BE2C (cell line): Measurements from ENCODE around the gene MMP3.
"Not testable (repeated sequence)": the region's sequence is repeated elsewhere in the genome, so short reads cannot be mapped to it uniquely, and the experiment has no call there.

ENCODE experiments used
- DNase-seq: peaks from one replicate; pipeline ENCODE4 v3.0.0-alpha.2; 2020
- H3K27me3 ChIP-seq: fragments of 250-450 bp; sonication (Bioruptor Pico); 2 replicates; pipeline ENCODE4 v1.5.1; 2020; ENCODE audit warnings: mild to moderate bottlenecking
- H3K36me3 ChIP-seq: fragments of 250-450 bp; sonication (Bioruptor Pico); 2 replicates; pipeline ENCODE4 v1.5.1; 2020; ENCODE audit warnings: mild to moderate bottlenecking
- H3K4me1 ChIP-seq: fragments of 250-450 bp; sonication (Bioruptor Pico); 2 replicates; pipeline ENCODE4 v1.5.1; 2020
- H3K4me3 ChIP-seq: 2 replicates; pipeline ENCODE4 v1.5.1; 2011; ENCODE audit warnings: low read depth, low read length
- H3K9me3 ChIP-seq: fragments of 250-450 bp; sonication (Bioruptor Pico); 2 replicates; pipeline ENCODE4 v1.5.1; 2020
- TF ChIP-seq, protein P1 (sequence below): IDR thresholded peaks from 2 replicates; pipeline ENCODE4 v1.5.1; 2012; ENCODE audit warnings: mild to moderate bottlenecking, low read depth, low read length

The MMP3 gene

DNA sequence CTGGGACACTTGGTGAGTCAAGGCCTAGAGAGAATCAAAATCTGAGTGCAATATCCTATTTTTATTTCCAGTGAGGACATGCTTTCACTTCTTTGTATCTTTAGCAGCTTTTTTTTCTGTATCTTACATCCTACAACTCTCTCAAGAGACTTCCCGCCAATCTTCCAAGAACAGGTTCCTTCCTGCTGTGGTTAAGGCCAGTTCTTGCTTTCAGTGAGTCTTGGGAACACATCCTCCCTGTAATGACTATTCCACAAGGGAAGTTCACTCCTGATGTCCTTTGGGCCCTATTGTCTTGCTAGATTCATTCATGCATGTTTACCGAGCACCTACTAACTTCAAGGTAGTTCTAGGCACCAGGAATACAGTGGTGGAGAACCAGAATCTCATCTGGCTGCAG lies 35.2 kb upstream of the MMP3 start:
- Histone ChIP-seq H3K4me1 (no peaks in the 10 kb centered on the region), H3K36me3 (no peaks in the 10 kb centered on the region), H3K9me3 (no peaks in the 10 kb centered on the region), H3K4me3 (no peak overlapping the region), H3K27me3 (0 out of 2 replicates have a peak, but pooled peaks cover 5% of the 10 kb centered on the region)
- TF ChIP-seq, protein P1, sequence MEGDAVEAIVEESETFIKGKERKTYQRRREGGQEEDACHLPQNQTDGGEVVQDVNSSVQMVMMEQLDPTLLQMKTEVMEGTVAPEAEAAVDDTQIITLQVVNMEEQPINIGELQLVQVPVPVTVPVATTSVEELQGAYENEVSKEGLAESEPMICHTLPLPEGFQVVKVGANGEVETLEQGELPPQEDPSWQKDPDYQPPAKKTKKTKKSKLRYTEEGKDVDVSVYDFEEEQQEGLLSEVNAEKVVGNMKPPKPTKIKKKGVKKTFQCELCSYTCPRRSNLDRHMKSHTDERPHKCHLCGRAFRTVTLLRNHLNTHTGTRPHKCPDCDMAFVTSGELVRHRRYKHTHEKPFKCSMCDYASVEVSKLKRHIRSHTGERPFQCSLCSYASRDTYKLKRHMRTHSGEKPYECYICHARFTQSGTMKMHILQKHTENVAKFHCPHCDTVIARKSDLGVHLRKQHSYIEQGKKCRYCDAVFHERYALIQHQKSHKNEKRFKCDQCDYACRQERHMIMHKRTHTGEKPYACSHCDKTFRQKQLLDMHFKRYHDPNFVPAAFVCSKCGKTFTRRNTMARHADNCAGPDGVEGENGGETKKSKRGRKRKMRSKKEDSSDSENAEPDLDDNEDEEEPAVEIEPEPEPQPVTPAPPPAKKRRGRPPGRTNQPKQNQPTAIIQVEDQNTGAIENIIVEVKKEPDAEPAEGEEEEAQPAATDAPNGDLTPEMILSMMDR: no peak
- DNase-seq: no peak

DNA sequence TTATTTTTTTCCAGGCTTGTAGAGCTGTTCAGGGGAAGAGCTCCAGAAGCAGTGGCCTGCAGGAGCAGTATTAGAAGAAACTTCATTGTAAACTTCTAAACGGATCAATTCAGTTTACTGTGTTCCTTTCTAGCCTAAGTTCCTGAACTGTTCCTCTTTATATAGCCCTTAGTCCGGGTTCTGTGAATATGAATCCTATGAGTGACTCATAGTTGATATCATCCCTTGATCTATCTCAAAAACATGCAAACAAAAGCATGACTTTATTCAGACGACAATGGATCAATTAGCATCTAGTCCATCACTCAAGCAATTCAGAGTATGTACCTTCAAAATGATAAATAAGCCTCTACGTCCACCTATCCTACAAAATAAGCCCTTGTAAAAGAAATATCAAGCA lies 31.4 kb upstream of the MMP3 start, which contains the start of gene MMP12:
Gene MMP12, minus strand, starts transcription at position 131 of the 400 bp plus-strand sequence. Its CDS starts 45 bp downstream, at position 86.
- TF ChIP-seq, protein P1: no peak
- no peak for DNase-seq
- Histone ChIP-seq H3K36me3 (no peaks in the 10 kb centered on the region), H3K4me1 (no peaks in the 10 kb centered on the region), H3K27me3 (0 out of 2 replicates have a peak, but pooled peaks cover 5% of the 10 kb centered on the region), H3K4me3 (no peak within 1 kb of the TSS), H3K9me3 (no peaks in the 10 kb centered on the region)

DNA sequence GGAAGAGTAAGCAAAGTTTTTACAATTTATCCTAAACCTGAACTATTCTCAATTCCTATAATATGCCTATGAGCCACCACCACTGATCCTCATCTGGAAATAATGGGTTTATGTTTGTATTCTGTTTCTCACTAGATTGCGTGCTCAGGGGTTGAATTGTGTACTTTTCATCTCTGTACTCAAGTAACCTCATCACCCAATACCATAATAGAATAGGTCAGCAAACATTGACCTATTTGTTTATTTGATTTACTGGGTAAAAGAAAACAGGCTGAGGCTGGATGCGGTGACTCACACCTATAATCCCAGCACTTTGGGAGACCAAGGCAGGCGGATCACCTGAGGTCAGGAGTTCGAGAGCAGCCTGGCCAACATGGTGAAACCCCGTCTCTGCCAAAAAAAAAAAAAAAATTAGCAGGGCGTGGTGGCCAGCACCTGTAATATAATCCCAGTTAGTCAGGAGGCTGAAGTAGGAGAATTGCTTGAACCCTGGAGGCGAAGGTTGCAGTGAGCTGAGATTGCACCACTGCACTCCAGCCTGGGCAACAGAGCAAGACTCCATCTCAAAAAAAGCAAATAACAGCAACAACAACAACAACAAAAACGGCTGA lies 26.1 kb upstream of the MMP3 start:
- not testable (repeated sequence) for H3K27me3 ChIP-seq, H3K36me3 ChIP-seq, H3K9me3 ChIP-seq, DNase-seq, H3K4me1 ChIP-seq, H3K4me3 ChIP-seq

DNA sequence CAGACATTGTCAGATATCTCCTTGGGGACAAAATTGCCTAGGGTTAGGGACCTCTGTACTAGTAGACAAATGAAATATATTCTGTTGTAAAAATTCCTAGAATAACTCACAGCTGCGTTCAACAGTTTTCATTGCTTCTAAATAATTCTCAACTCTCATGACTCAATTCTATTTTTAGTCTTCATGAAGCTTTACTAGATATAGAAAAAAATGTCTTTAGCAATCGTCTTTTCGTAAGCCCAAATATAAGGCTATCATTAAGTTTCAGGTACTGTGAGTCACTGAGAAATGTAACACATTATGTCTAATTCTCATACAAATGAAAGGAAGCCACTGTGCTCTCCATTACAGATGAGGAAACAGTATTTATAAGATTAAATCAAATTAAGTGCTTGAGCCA lies 24.9 kb upstream of the MMP3 start:
- no peak overlapping the region for H3K4me3 ChIP-seq

DNA sequence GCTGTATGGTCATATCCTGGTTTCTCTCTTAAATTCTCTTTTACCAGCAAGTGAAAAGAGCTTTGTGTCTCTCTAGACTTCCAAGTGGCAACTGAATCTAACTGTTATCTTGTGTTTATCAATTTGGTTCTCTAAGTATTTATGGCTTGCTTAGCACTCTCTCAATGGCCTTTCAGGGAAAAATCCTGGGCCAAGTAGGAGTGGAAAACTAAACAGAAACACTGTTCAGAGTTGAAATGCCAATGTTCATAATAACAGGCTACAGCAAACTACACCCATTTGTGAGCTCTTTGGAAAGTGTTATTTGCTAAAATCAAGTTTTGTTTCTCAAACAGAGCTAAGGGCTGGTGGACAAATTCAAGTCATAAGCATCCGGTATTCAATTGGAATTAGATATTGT lies 21.3 kb upstream of the MMP3 start:
- H3K4me1 ChIP-seq: no peaks in the 10 kb centered on the region
- DNase-seq: no peak
- H3K27me3 ChIP-seq: peaks cover 3% of the 10 kb centered on the region
- H3K36me3 ChIP-seq: no peaks in the 10 kb centered on the region
- TF ChIP-seq, protein P1: no peak
- H3K9me3 ChIP-seq: no peaks in the 10 kb centered on the region
- H3K4me3 ChIP-seq: no peak overlapping the region

More for the DNA sequence above, 24.9 kb upstream of the MMP3 start:
- DNase-seq: no peak
- Histone ChIP-seq H3K36me3 (no peaks in the 10 kb centered on the region), H3K27me3 (no peaks in the 10 kb centered on the region; the same call in 1 of the 2 replicates), H3K9me3 (no peaks in the 10 kb centered on the region), H3K4me1 (no peaks in the 10 kb centered on the region)
- TF ChIP-seq, protein P1: no peak

DNA sequence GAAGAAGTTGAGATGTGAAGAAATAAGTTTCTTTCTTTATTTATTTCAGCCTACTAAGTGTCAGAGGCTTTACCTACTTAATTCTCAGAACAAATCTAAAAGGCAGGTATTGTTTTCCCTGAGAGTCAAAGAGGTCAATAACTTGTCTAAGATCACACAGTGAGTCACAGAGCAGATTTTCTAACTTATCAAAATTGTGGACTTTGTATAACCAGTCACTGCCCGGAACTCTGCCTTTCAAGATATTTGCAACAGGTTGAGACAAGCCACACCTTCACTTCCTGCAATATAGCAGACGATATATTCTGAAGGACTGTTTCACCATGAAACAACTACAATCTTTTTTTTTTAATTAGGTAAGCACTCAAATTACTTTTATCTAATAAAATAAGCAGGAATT lies 10.5 kb upstream of the MMP3 start:
- Histone ChIP-seq H3K27me3 (no peaks in the 10 kb centered on the region), H3K9me3 (no peaks in the 10 kb centered on the region), H3K4me1 (no peaks in the 10 kb centered on the region), H3K4me3 (no peak overlapping the region), H3K36me3 (no peaks in the 10 kb centered on the region)
- no peak for DNase-seq
- TF ChIP-seq, protein P1: no peak

DNA sequence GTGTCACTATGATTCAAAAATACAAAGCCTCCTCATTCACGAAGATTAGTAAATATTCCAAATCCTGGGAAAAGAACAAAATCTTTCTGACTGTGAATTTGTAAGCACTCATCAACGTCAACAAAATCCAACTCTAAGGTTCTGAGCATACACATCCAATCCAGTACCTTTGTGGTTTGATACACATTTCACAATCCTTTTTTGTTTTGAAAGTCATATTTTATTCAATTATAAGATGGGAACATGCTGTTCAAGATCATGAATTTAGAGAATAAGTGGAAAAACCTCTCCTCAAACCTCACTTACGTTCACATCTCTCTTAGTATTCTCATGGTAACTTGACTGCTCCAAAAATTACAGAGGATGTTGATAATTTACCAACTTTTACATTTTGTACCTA lies 9.6 kb upstream of the MMP3 start:
- Histone ChIP-seq H3K4me3 (no peak overlapping the region), H3K27me3 (peaks cover 3% of the 10 kb centered on the region; the same call in 1 of the 2 replicates), H3K9me3 (no peaks in the 10 kb centered on the region), H3K36me3 (no peaks in the 10 kb centered on the region), H3K4me1 (no peaks in the 10 kb centered on the region)
- TF ChIP-seq, protein P1: no peak
- DNase-seq: no peak
